Activated naive CD4-positive, alpha-beta T cell treated with anti-CD3 and anti-CD28 coated beads, Interleukin-2, amount 10 ng/mL, durations not matched to agents 7 days and 5 days (primary cell): ENCODE measurements around the gene SOWAHD.
A peak's percentile ranks its signal among the peaks of the same experiment; 100 is the strongest.
"Not testable (repeated sequence)": the region's sequence is repeated elsewhere in the genome, so short reads cannot be mapped to it uniquely, and the experiment has no call there.

Source experiments
- CTCF ChIA-PET: fragments of 350-600 bp; sonication (Branson Sonifier 250); formaldehyde crosslinking; loops from one replicate; lab custom pipeline; 2021; ENCODE audit warnings: antibody characterized with exemption; lab: Charles Lee
- DNase-seq: peaks from one replicate; pipeline ENCODE4 v3.0.0-alpha.2; 2020
- H3K27ac Mint-ChIP-seq: one replicate; pipeline ENCODE4 v1.8.0; 2021; ENCODE audit warnings: mild to moderate bottlenecking, moderate library complexity, mixed read lengths
- H3K27me3 Mint-ChIP-seq: one replicate; pipeline ENCODE4 v1.8.0; 2021; ENCODE audit warnings: mild to moderate bottlenecking, mixed read lengths
- H3K36me3 Mint-ChIP-seq: one replicate; pipeline ENCODE4 v1.8.0; 2021; ENCODE audit warnings: mixed read lengths
- H3K4me1 Mint-ChIP-seq: one replicate; pipeline ENCODE4 v1.8.0; 2021; ENCODE audit warnings: mixed read lengths
- H3K4me3 Mint-ChIP-seq: one replicate; pipeline ENCODE4 v1.8.0; 2021; ENCODE audit warnings: mild to moderate bottlenecking, moderate library complexity, mixed read lengths
- H3K9me3 Mint-ChIP-seq: one replicate; pipeline ENCODE4 v1.8.0; 2021; ENCODE audit warnings: mixed read lengths

The SOWAHD gene

GRCh38 chrX:119745283-119745848 lies 13.0 kb upstream of the SOWAHD start:
- Mint-ChIP-seq H3K36me3 (no peaks in the 10 kb centered on the region), H3K9me3 (no peaks in the 10 kb centered on the region), H3K27me3 (no peaks in the 10 kb centered on the region), H3K4me3 (no peak overlapping the region), H3K27ac (no peak overlapping the region), H3K4me1 (no peaks in the 10 kb centered on the region)
- CTCF ChIA-PET = interaction anchor here (1.6 kb wide), 1 partner anchor 16 kb away, joined by 8 read pairs; no protein-coding TSS in a partner anchor
- no peak for DNase-seq

GRCh38 chrX:119750131-119750530 lies 8.3 kb upstream of the SOWAHD start:
- H3K4me1 Mint-ChIP-seq = peaks cover 17% of the 10 kb centered on the region
- CTCF ChIA-PET, H3K4me3 Mint-ChIP-seq, H3K27ac Mint-ChIP-seq, H3K36me3 Mint-ChIP-seq, H3K9me3 Mint-ChIP-seq, H3K27me3 Mint-ChIP-seq, DNase-seq: not testable (repeated sequence)

GRCh38 chrX:119750751-119751150 lies 7.6 kb upstream of the SOWAHD start:
- H3K27me3 Mint-ChIP-seq, CTCF ChIA-PET, H3K36me3 Mint-ChIP-seq, H3K27ac Mint-ChIP-seq, DNase-seq, H3K9me3 Mint-ChIP-seq, H3K4me3 Mint-ChIP-seq: not testable (repeated sequence)
- H3K4me1 Mint-ChIP-seq = peaks cover 23% of the 10 kb centered on the region

GRCh38 chrX:119753001-119753400 lies 5.4 kb upstream of the SOWAHD start:
- CTCF ChIA-PET = interaction anchor here (1.2 to 1.3 kb wide), 2 partner anchors 25 to 26 kb away, joined by 3 to 4 read pairs; no protein-coding TSS in a partner anchor

DNA sequence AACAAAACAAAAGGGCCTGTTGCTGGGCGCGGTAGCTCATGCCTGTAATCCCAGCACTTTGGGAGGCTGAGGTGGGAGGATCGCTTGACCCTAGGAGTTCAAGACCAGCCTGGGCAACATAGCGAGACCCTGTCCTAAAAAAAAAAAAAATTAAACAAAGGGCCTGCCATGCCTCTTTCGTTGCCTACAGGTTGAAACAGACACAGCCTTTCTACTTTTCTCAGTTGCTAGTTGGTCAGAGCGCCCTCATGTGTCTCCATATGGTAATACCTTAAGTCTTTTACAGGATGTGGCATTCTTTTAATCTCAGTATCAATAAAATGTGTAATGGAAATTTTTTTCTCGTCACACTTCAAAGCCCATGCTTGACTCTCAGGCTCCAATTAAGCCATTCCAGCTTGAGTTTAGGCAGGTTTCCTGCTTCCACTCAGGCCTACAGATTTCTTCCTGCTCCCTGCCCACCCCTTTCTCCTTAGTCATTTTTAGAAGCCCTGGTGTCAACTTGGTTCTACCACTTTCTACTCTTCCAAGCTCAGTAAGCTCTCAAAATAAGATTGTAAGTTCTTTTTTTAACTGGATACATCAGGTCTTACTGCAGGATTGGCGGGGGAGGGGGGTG lies 4.6 kb upstream of the SOWAHD start:
- Mint-ChIP-seq H3K9me3 (no peaks in the 10 kb centered on the region), H3K36me3 (no peaks in the 10 kb centered on the region), H3K27ac (peak overlapping the region; percentile 99), H3K27me3 (no peaks in the 10 kb centered on the region), H3K4me1 (peaks cover 46% of the 10 kb centered on the region), H3K4me3 (no peak overlapping the region)
- peak; percentile 66 for DNase-seq
- CTCF ChIA-PET = interaction anchor here (0.9 to 1.3 kb wide), 8 partner anchors 15 to 265 kb away, joined by 3 to 4 read pairs (median 3); no protein-coding TSS in a partner anchor

More at GRCh38 chrX:119753001-119753400, 5.4 kb upstream of the SOWAHD start:
- Mint-ChIP-seq H3K36me3 (no peaks in the 10 kb centered on the region), H3K4me1 (peaks cover 45% of the 10 kb centered on the region), H3K27ac (peak overlapping the region; percentile 99), H3K9me3 (no peaks in the 10 kb centered on the region), H3K4me3 (no peak overlapping the region), H3K27me3 (no peaks in the 10 kb centered on the region)
- DNase-seq = no peak

DNA sequence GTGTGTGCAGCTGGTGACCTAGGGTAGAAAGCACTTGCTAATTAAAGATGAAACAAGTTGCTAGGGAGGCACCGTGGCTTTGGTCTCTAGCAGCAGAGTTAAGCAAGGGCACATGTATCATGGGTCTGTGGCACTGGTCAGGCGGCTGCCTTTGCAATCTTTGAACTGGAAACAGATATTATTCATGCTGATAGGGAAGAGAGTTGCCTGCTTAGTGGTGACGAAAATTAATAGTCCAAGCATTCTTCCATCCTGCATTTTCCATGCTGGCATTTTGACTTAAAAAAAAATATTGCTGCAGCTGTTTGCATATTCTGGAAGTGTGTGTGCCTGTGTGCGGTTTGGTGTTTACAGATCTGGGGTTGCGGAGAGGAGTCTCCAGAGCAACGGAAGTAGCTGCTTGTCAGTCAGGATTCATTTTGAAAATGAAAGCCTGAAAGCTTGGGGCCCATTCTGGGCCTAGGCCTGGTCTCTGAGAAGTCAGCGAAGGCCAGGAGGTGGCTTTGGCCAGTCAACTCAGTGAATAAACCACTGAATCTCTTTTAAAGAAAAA lies 2.3 kb upstream of the SOWAHD start:
- no peaks in the 10 kb centered on the region for H3K36me3 Mint-ChIP-seq
- peak; percentile 78 for DNase-seq
- H3K27ac Mint-ChIP-seq = peak overlapping the region; percentile 99
- H3K9me3 Mint-ChIP-seq = no peaks in the 10 kb centered on the region
- peaks cover 58% of the 10 kb centered on the region for H3K4me1 Mint-ChIP-seq
- CTCF ChIA-PET = interaction anchor here (0.6 to 1.2 kb wide), 3 partner anchors 22 to 74 kb away, joined by 3 to 5 read pairs (median 3); no protein-coding TSS in a partner anchor
- H3K27me3 Mint-ChIP-seq = no peaks in the 10 kb centered on the region
- peak overlapping the region; percentile 73 for H3K4me3 Mint-ChIP-seq

DNA sequence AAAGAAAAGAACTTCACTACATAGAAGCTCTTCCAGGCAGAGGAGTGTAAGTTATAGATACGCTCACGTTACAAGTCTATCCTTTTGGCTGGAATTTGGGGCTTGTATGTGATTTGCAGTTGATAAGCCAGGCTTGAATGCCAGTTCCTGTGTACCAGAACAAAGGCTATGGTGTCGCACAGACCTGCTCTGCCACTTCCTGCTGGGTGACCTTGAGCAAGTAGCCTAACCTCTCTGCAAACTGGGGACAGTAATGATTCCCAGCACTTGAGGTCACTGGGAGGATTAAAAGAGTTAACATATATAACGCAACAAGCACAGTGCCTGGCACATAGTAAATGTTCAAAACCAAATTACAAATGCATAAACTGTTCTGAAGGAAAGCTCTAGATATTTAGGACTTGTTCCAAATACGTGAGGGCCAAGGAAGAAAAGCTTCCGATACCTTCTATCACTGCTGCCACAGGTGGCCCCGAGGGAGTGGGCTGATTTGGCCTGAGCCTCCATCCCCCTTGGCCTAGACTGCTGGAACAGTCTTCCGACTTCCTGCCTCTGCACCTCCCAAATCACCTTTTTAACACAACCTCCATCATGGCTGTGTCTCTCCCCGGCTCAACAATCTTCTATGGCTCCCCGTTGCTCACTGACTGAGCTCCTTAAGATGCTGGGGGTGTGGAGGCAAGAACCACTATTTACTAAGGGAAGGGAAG lies 1.3 kb upstream of the SOWAHD start:
- Mint-ChIP-seq H3K4me3 (peak overlapping the region; percentile 73), H3K36me3 (no peaks in the 10 kb centered on the region), H3K27me3 (no peaks in the 10 kb centered on the region), H3K4me1 (peaks cover 59% of the 10 kb centered on the region), H3K27ac (peak overlapping the region; percentile 99), H3K9me3 (no peaks in the 10 kb centered on the region)
- DNase-seq = peak; percentile 25
- CTCF ChIA-PET = interaction anchor here (1.0 to 2.7 kb wide), 2 partner anchors 28 to 75 kb away, joined by 3 to 13 read pairs; no protein-coding TSS in a partner anchor

DNA sequence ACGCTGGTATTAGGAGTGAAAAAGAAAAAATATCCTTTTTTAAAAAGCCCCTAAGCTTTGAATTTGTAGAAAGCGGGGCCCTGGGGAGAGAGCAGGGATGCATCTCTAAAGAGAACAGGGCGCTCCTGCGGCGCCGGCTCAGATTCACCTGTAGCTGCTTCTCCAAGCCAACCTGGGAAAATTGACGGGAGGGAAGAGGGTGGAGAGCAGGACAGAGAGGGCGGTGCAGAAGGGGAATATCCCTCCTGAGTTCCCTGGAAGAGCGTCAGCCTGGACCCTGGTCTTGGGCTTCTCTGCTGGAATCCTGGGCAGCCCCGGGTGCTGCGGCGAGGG lies 776 bp upstream of the SOWAHD start:
- Mint-ChIP-seq H3K27ac (peak overlapping the region; percentile 99), H3K4me3 (peak overlapping the region; percentile 73), H3K4me1 (peaks cover 59% of the 10 kb centered on the region), H3K36me3 (no peaks in the 10 kb centered on the region), H3K27me3 (no peaks in the 10 kb centered on the region), H3K9me3 (no peaks in the 10 kb centered on the region)
- CTCF ChIA-PET = interaction anchor here (0.7 to 2.7 kb wide), 3 partner anchors 17 to 99 kb away, joined by 3 to 13 read pairs (median 3); no protein-coding TSS in a partner anchor
- no peak for DNase-seq

- Mint-ChIP-seq H3K9me3 (no peaks in the 10 kb centered on the region), H3K27me3 (no peaks in the 10 kb centered on the region), H3K36me3 (no peaks in the 10 kb centered on the region), H3K27ac (no peak overlapping the region), H3K4me3 (peak overlapping the region; percentile 55), H3K4me1 (peaks cover 61% of the 10 kb centered on the region)
- CTCF ChIA-PET = interaction anchor here (0.7 to 2.7 kb wide), 6 partner anchors 15 to 32 kb away, joined by 3 to 13 read pairs (median 3); partner anchors contain the start of gene RPL39
- DNase-seq = peak; percentile 54
Observed at GRCh38 chrX:119758731-119759247, 401 bp downstream of the SOWAHD start.

GRCh38 chrX:119759248-119759766 lies 919 bp downstream of the SOWAHD start:
- CTCF ChIA-PET = interaction anchor here (0.7 to 2.7 kb wide), 5 partner anchors 15 to 32 kb away, joined by 3 to 13 read pairs (median 3); partner anchors contain the start of gene RPL39

GRCh38 chrX:119760026-119760877 lies 1.9 kb downstream of the SOWAHD start:
- H3K9me3 Mint-ChIP-seq = no peaks in the 10 kb centered on the region
- H3K36me3 Mint-ChIP-seq = no peaks in the 10 kb centered on the region
- H3K4me1 Mint-ChIP-seq = peaks cover 47% of the 10 kb centered on the region
- CTCF ChIA-PET = no interaction called here
- H3K27me3 Mint-ChIP-seq = no peaks in the 10 kb centered on the region
- no peak overlapping the region for H3K27ac Mint-ChIP-seq
- no peak for DNase-seq
- H3K4me3 Mint-ChIP-seq = peak overlapping the region; percentile 40

More at GRCh38 chrX:119759248-119759766, 919 bp downstream of the SOWAHD start:
- Mint-ChIP-seq H3K4me1 (peaks cover 56% of the 10 kb centered on the region), H3K27ac (no peak overlapping the region), H3K36me3 (no peaks in the 10 kb centered on the region), H3K9me3 (no peaks in the 10 kb centered on the region), H3K27me3 (no peaks in the 10 kb centered on the region), H3K4me3 (peak overlapping the region; percentile 55)
- no peak for DNase-seq

GRCh38 chrX:119762718-119763117 lies 4.3 kb downstream of the SOWAHD start:
- DNase-seq = no peak
- H3K4me3 Mint-ChIP-seq = no peak overlapping the region
- CTCF ChIA-PET = no interaction called here
- peaks cover 22% of the 10 kb centered on the region for H3K4me1 Mint-ChIP-seq
- no peaks in the 10 kb centered on the region for H3K36me3 Mint-ChIP-seq
- H3K27ac Mint-ChIP-seq = no peak overlapping the region
- H3K9me3 Mint-ChIP-seq = no peaks in the 10 kb centered on the region
- no peaks in the 10 kb centered on the region for H3K27me3 Mint-ChIP-seq

DNA sequence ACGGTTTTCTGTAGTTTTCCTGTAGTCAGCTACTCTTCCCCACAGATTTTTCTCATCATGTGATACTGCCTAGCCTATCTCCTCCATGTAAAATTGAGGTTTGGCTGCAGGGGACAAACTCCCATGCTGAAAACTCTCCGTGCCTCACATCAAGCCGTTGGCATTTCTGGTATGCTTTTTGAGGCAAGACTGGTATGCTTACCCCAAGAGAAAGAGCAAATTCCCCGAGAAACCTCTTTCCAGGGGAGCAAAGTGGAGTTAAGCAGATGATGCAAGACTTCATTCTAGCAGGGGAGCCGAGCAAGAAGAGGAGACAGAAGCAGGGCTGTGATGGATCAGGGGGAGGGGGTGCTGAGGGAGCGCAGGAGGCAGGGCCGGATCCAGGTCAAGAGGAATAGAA lies 4.8 kb downstream of the SOWAHD start:
- Mint-ChIP-seq H3K9me3 (no peaks in the 10 kb centered on the region), H3K4me3 (no peak overlapping the region), H3K27me3 (no peaks in the 10 kb centered on the region), H3K27ac (no peak overlapping the region), H3K4me1 (peaks cover 19% of the 10 kb centered on the region), H3K36me3 (no peaks in the 10 kb centered on the region)
- DNase-seq = no peak
- CTCF ChIA-PET = no interaction called here
